HEK293 (cell line): ENCODE results near the gene NMRK2.

Experiments
- ATF2 ChIP-seq: fragments of 450-650 bp; formaldehyde crosslinking; IDR thresholded peaks from 2 replicates; pipeline ENCODE4 v1.5.1; 2016; ENCODE audit warnings: missing biosample characterization, missing genetic modification characterization, low read depth
- EGR2 ChIP-seq: fragments of 450-650 bp; formaldehyde crosslinking; IDR thresholded peaks from 2 replicates; pipeline ENCODE4 v1.5.1; 2016; ENCODE audit warnings: low read depth, missing biosample characterization, missing genetic modification characterization
- MYNN ChIP-seq: fragments of 450-650 bp; formaldehyde crosslinking; IDR thresholded peaks from 2 replicates; pipeline ENCODE4 v1.5.1; 2016; ENCODE audit warnings: missing biosample characterization, missing genetic modification characterization, borderline replicate concordance
- PRDM1 ChIP-seq: fragments of 450-650 bp; formaldehyde crosslinking; IDR thresholded peaks from 2 replicates; pipeline ENCODE4; 2016; ENCODE audit warnings: missing biosample characterization, missing genetic modification characterization
- SP3 ChIP-seq: fragments of 450-650 bp; formaldehyde crosslinking; IDR thresholded peaks from 2 replicates; pipeline ENCODE4 v1.5.1; 2016; ENCODE audit warnings: missing biosample characterization, missing genetic modification characterization
- ZBTB7A ChIP-seq: fragments of 450-650 bp; formaldehyde crosslinking; IDR thresholded peaks from 2 replicates; pipeline ENCODE4 v1.5.1; 2016; ENCODE audit warnings: low read depth, missing biosample characterization, missing genetic modification characterization
- ZNF10 ChIP-seq: fragments of 450-650 bp; formaldehyde crosslinking; IDR thresholded peaks from 2 replicates; pipeline ENCODE4 v1.5.1; 2017; ENCODE audit warnings: missing biosample characterization, missing genetic modification characterization
- ZNF16 ChIP-seq: fragments of 450-650 bp; formaldehyde crosslinking; IDR thresholded peaks from 2 replicates; pipeline ENCODE4 v1.5.1; 2016; ENCODE audit warnings: low read depth, missing biosample characterization, missing genetic modification characterization
- ZNF248 ChIP-seq: fragments of 450-650 bp; formaldehyde crosslinking; IDR thresholded peaks from 2 replicates; pipeline ENCODE4 v1.5.1; 2017; ENCODE audit warnings: missing biosample characterization, missing genetic modification characterization
- ZNF266 ChIP-seq: fragments of 450-650 bp; formaldehyde crosslinking; IDR thresholded peaks from 2 replicates; pipeline ENCODE4 v1.5.1; 2016; ENCODE audit warnings: missing biosample characterization, missing genetic modification characterization, low read depth
- ZNF366 ChIP-seq: fragments of 450-650 bp; formaldehyde crosslinking; conservative IDR thresholded peaks from 2 replicates; pipeline ENCODE4 v1.5.1; 2016; ENCODE audit warnings: missing biosample characterization, missing genetic modification characterization
- ZNF423 ChIP-seq: fragments of 450-650 bp; formaldehyde crosslinking; IDR thresholded peaks from 2 replicates; pipeline ENCODE4 v1.5.1; 2016; ENCODE audit warnings: missing biosample characterization, missing genetic modification characterization
- ZNF521 ChIP-seq: fragments of 450-650 bp; formaldehyde crosslinking; IDR thresholded peaks from 2 replicates; pipeline ENCODE4 v1.5.1; 2017; ENCODE audit warnings: missing biosample characterization, mild to moderate bottlenecking, missing genetic modification characterization
- ZNF544 ChIP-seq: fragments of 450-650 bp; formaldehyde crosslinking; IDR thresholded peaks from 2 replicates; pipeline ENCODE4 v1.5.0; 2017; ENCODE audit warnings: missing biosample characterization, missing genetic modification characterization
- ZNF629 ChIP-seq: fragments of 450-650 bp; formaldehyde crosslinking; IDR thresholded peaks from 2 replicates; pipeline ENCODE4 v1.5.1; 2017; ENCODE audit warnings: missing biosample characterization, missing genetic modification characterization
- ZNF670 ChIP-seq: fragments of 450-650 bp; formaldehyde crosslinking; IDR thresholded peaks from 2 replicates; pipeline ENCODE4 v1.5.1; 2016; ENCODE audit warnings: missing biosample characterization, missing genetic modification characterization, low read depth
- ZNF677 ChIP-seq: fragments of 450-650 bp; IDR thresholded peaks from 2 replicates; pipeline ENCODE4 v1.5.0; 2018; ENCODE audit warnings: missing biosample characterization, mild to moderate bottlenecking, missing genetic modification characterization, moderate library complexity
- ZNF707 ChIP-seq: fragments of 450-650 bp; formaldehyde crosslinking; IDR thresholded peaks from 2 replicates; pipeline ENCODE4 v1.5.1; 2016; ENCODE audit warnings: missing biosample characterization, missing genetic modification characterization
- ZNF776 ChIP-seq: fragments of 450-650 bp; formaldehyde crosslinking; IDR thresholded peaks from 2 replicates; pipeline ENCODE4 v1.5.0; 2017; ENCODE audit warnings: missing biosample characterization, missing genetic modification characterization, borderline replicate concordance
- TF ChIP-seq, protein P1 (sequence below): fragments of 450-650 bp; formaldehyde crosslinking; IDR thresholded peaks from 2 replicates; pipeline ENCODE4 v1.5.0; 2017; ENCODE audit warnings: missing biosample characterization, missing genetic modification characterization, borderline replicate concordance
- TF ChIP-seq, protein P2 (sequence below): fragments of 450-650 bp; formaldehyde crosslinking; optimal IDR thresholded peaks from 2 replicates; pipeline ENCODE3; 2016; ENCODE audit warnings: missing biosample characterization, mild to moderate bottlenecking, missing genetic modification characterization
- TF ChIP-seq, protein P3 (sequence below): fragments of 450-650 bp; formaldehyde crosslinking; IDR thresholded peaks from 2 replicates; pipeline ENCODE4; 2016; ENCODE audit warnings: missing biosample characterization, missing genetic modification characterization

Gene NMRK2

GRCh38 chr19:3968556-3969434, 35.9 kb downstream of the NMRK2 start (continued):
- TF ChIP-seq, protein P1, sequence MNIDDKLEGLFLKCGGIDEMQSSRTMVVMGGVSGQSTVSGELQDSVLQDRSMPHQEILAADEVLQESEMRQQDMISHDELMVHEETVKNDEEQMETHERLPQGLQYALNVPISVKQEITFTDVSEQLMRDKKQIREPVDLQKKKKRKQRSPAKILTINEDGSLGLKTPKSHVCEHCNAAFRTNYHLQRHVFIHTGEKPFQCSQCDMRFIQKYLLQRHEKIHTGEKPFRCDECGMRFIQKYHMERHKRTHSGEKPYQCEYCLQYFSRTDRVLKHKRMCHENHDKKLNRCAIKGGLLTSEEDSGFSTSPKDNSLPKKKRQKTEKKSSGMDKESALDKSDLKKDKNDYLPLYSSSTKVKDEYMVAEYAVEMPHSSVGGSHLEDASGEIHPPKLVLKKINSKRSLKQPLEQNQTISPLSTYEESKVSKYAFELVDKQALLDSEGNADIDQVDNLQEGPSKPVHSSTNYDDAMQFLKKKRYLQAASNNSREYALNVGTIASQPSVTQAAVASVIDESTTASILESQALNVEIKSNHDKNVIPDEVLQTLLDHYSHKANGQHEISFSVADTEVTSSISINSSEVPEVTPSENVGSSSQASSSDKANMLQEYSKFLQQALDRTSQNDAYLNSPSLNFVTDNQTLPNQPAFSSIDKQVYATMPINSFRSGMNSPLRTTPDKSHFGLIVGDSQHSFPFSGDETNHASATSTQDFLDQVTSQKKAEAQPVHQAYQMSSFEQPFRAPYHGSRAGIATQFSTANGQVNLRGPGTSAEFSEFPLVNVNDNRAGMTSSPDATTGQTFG: no peak
- TF ChIP-seq ZNF670 (tag by site-specific recombination): no peak
- TF ChIP-seq ZNF521 (tag by site-specific recombination): no peak
- peak; percentile 92 for TF ChIP-seq PRDM1 (tag by site-specific recombination)
- TF ChIP-seq ZBTB7A: no peak
- TF ChIP-seq ZNF248 (tag by site-specific recombination): no peak
- TF ChIP-seq ZNF423: no peak
- TF ChIP-seq SP3 (tag by site-specific recombination): peak; percentile 81
- TF ChIP-seq ATF2 (tag by site-specific recombination): peak; percentile 94
- peak; percentile 94 for TF ChIP-seq ZNF366 (tag by site-specific recombination)
- TF ChIP-seq, protein P2, sequence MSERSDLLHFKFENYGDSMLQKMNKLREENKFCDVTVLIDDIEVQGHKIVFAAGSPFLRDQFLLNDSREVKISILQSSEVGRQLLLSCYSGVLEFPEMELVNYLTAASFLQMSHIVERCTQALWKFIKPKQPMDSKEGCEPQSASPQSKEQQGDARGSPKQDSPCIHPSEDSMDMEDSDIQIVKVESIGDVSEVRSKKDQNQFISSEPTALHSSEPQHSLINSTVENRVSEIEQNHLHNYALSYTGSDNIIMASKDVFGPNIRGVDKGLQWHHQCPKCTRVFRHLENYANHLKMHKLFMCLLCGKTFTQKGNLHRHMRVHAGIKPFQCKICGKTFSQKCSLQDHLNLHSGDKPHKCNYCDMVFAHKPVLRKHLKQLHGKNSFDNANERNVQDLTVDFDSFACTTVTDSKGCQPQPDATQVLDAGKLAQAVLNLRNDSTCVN (tag by site-specific recombination): no peak
- no peak for TF ChIP-seq ZNF266
- no peak for TF ChIP-seq EGR2 (tag by site-specific recombination)
- no peak for TF ChIP-seq MYNN
- no peak for TF ChIP-seq ZNF544 (tag by site-specific recombination)
- TF ChIP-seq ZNF629 (tag by site-specific recombination): peak; percentile 93
- TF ChIP-seq ZNF776: no peak
- TF ChIP-seq ZNF16: no peak
- no peak for TF ChIP-seq ZNF677 (tag by site-specific recombination)
- TF ChIP-seq, protein P3, sequence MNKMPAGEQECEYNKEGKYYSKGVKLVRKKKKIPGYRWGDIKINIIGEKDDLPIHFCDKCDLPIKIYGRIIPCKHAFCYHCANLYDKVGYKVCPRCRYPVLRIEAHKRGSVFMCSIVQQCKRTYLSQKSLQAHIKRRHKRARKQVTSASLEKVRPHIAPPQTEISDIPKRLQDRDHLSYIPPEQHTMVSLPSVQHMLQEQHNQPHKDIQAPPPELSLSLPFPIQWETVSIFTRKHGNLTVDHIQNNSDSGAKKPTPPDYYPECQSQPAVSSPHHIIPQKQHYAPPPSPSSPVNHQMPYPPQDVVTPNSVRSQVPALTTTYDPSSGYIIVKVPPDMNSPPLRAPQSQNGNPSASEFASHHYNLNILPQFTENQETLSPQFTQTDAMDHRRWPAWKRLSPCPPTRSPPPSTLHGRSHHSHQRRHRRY (tag by site-specific recombination): no peak
- no peak for TF ChIP-seq ZNF10 (tag by site-specific recombination)
- no peak for TF ChIP-seq ZNF707
